GM19372 (cell line): ENCODE data around the gene AFMID.
"Not testable (repeated sequence)": the region's sequence is repeated elsewhere in the genome, so short reads cannot be mapped to it uniquely, and the experiment has no call there.

Source experiments
- ATAC-seq: cut with Tn5 transposase; IDR thresholded peaks from one replicate; pipeline ENCODE4 v1.9.1; 2021; ENCODE audit warnings: mild to moderate bottlenecking, low read depth, moderate library complexity; ENCODE audit not compliant: unreplicated experiment

AFMID gene, protein sequence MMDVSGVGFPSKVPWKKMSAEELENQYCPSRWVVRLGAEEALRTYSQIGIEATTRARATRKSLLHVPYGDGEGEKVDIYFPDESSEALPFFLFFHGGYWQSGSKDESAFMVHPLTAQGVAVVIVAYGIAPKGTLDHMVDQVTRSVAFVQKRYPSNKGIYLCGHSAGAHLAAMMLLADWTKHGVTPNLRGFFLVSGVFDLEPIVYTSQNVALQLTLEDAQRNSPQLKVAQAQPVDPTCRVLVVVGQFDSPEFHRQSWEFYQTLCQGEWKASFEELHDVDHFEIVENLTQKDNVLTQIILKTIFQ

DNA sequence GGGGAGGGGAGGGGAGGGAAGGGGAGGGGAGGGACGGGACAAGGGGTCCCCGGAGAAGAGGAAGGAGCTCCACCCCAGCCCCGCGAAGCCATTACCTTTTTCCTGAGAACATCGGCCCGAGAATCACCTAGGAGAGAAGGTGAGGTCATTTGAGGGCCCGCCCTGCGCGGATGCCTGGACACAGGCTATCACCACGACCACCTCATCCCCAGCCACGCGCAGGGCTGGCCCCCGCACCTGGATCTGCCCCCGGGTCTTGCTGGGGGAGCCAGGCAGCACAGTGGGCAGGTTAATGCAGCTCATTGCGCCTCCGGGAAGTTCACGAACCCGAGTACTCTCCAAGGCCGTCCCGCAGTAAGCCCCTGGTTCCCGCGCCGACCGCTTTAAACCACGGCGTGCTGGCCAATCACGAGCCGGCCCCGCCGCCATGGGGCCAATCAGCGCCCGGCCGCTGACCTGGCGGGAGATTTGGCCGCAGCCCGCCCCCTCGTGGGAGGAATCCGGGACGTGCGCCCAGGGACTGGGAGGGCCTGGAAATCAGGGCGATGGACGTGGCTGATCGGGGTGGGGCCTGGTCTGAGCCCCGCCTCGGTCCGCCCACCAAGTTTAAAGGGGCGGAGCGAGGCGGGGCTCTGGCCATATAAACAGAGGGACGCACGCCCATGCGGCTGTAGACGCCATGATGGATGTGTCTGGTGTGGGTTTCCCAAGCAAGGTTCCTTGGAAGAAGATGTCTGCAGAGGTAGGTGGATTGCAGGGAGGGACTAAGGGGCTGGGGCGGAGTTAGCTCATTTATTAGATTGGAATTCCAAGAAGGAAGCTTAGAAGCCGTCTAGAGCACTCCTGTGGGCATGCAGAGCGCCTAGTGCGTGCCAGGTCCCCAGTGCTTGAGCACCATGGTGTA lies at the start of gene AFMID, which contains the start of gene TK1:
Gene AFMID, plus strand, starts transcription at position 671 of the 904 bp plus-strand sequence. Its CDS starts 9 bp downstream, at position 680.
Gene TK1, minus strand, starts transcription at position 361 of the 904 bp plus-strand sequence. Its CDS starts 58 bp downstream, at position 303.
- peak; percentile 89 for ATAC-seq

DNA sequence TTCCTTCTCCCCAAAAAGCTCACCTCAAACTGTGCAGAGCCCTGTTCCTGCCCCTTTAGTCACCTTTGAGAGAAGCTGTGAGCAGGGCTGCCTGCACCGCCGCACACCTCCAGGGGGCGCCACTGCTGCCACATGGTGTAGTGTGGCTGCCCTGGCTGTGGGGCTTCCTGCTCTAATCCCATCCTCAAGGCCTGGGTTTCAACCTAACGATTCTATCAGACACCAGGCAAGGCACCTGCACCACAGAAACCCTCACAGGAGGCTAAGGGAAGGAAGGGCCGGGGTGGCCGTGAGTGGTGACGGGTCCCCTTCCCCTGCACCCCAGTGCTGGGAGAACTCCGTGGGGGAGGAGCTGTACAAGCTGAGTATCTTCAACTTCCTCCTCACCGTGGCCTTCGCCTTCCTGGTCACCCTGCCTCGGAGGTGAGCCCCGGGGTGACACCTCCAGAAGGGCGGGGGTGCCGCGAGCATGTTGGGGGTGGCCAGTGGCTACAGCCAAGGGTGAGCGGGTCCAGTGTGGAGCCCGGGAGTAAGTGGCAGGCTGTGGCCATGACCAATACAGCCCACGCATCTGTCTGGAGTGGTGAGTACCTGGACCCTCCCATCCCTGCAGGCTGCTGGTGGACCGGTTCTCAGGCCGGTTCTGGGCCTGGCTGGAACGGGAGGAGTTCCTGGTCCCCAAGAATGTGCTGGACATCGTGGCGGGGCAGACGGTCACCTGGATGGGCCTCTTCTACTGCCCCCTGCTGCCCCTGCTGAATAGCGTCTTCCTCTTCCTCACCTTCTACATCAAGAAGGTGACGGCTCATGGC lies 49.6 kb upstream of the AFMID start:
- no peak for ATAC-seq

DNA sequence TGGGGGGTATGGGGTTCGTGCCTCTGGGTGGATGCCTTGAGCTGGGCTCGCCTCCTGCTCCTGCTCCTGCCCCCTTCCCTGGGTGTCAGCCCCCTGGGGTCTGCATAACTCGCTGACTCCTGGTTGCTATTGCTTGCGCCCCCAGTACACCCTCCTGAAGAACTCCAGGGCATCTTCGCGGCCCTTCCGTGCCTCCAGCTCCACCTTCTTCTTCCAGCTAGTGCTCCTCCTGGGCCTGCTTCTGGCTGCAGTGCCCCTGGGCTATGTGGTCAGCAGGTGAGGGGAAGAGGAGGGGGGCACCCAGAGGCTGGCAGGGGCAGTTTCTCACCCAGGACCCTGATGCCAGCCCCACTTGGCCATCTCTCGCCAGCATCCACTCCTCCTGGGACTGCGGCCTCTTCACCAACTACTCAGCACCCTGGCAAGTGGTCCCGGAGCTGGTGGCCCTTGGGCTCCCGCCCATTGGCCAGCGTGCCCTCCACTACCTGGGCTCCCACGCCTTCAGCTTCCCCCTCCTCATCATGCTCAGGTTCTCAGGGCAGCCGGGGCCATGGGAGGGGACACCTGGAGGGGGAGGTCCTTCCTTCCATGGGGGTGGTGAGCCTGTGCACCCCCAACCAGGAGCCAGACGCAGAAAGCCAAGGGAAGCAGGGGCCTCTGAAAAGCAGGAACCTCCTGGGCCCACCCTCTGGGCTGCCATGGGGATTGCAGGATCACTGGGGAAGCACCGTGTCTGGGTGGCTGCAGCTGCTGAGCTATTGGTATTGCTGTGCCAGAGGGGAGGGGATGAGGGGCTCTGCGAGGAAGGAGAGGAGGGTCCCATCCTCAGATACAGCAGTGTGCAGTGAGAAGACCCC lies 48.7 kb upstream of the AFMID start:
- no peak for ATAC-seq

DNA sequence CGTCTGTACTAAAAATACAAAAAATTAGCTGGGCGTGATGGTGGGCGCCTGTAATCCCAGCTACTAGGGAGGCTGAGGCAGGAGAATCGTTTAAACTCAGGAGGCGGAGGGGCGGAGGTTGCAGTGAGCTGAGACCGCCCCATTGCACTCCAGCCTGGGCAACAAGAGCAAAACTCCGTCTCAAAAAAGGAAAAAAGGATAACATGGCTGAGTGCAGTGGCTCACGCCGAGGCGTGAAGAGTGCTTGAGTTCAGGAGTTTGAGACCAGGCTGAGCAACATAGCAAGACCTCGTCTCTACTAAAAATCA lies 47.3 kb upstream of the AFMID start:
- ATAC-seq = not testable (repeated sequence)

DNA sequence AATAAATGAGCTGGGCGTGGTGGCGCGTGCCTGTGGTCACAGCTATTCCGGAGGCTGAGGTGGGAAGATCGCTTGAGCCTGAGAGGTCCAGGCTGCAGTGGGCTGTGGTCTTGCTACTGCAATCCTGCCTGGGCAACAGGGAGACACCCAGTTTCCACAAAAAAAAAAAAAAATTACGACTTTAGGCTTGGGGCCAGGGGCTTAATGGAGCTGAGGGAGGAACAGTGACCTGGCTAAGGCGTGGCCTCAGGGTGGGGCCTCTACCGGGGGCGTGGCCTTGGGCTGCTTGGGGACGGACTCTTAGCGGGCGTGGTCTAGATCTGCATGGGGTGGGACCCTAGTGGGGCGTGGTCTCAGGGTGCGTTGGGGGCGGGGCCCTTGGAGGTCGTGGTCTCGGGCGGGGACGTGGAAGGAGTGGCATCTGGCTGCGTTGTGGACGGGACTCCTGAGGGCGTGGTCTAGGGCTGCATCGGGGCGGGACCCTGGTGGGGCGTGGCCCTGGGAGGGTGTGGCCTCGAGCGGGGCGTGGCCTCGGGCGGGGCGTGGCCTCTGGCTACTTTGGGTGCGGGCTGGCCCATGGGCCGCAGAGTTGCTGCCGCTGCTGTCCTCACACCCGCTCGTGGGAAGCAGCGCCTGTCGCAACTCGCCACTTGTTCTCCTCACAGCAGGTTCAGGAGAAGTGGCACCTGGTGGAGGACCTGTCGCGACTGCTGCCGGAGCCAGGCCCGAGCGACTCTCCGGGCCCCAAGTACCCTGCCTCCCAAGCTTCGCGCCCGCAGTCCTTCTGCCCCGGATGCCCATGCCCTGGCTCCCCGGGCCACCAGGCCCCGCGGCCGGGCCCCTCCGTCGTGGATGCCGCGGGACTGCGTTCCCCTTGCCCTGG lies 46.8 kb upstream of the AFMID start:
- peak; percentile 77 for ATAC-seq

DNA sequence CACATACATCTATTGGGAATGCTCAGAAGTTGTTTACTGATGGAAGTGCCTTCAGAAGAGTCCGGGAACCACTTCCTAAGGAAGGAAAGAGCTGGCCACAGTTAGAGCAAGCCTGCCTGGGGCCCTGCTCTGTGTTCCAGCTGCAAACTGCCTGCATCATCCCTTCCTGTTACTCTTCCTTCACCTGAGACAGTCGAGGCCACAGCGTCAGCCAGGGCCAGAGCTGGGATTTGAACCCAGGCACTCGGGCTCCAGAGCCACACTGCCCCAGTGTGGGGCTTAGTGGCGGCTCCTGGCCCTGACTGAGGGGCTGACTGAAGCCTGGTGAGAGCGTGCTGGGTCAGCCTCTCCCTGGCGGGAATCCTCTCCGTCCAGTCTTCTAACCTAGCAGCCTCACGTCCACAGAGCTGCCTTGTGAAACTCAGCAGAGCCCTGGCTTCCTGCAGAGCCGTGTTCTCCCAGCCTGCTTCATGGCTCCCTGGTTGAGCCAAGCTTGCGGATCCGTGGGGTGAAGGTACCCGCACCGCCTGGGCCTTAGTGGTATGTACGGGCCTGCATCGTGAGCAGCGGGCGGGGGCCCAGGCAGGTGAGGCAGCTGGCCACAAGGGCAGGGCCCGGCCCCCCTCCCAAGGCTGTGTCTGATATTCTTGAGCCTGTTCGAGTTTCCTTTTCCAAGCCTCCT lies 45.6 kb upstream of the AFMID start:
- no peak for ATAC-seq

DNA sequence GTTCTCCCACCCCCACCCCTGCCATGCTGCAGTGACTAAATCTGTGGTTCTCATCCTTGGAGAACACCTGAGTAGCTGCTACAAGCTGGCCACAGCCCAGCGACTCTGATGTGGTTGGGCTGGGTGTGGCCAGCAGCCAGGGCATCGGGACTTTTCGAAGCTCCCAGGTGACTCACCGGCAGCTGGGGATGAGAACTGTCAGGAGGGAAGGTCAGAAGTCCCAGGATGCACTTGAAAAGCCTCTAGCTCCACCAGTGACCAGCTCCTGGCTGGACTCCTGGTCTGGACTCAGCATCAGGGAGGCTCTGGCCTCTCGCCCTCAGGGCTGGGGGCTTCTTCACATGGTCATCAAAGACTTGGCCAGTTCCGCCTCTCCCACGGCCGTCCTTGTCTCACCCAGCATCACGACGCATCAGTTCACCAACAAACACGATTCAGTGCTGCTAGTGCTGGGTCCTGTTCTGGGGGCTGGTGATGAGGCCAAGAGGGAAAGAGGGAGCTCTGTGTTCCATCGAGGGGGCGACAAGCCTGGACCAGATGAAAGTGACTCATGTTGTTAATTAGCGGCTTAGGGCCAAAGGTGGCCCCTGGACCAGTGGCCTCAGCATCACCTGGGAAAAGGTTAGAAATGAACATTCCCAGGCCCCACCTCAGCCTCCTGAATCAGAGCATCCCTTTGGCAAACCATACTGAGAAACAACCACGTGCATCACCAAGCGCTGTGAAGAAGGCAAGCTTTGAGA lies 44.9 kb upstream of the AFMID start:
- ATAC-seq = no peak

DNA sequence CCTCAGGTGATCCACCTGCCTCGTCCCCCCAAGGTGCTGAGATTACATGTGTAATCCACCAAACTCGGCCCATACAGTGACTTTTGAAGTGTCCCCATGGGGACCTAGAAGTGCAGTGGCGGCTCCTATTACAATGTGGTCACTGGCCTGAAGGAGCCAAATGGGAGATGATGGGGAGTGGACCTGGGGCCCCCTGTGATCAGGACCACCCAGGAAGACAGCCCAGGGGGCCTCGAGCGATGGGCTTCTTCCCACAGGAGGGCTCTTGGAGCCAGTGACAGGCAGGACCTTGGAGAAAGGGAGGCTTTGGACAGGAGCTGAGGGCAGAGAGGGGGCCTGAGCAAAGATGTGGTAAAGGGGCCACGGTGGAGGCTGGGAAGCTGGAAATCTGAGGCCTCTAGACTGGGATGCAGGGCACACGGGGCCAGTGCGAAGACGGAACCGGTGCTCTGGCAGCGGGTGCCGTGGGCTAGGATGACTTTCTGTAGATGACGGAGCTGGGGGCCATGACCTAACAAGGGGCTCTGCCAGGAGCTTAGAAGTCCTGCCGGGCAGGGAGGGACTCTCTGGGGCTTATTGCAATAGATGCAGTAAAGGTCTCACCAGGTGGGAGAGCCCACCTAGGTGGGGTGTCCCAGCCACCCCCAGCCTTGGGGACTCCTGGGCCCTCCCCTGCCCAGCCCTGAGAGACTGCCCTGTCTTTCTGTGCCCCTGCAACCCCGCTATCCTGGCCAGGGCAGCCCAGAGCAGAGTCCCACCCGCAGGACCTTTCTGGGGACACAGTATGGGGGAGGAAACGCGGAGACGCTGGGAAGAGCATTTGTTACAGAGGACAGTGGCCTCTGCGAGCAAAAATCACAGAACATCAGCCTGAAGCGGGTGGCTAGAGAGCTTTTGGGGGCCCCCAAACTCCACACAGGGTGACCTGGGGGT lies 43.7 kb upstream of the AFMID start:
- ATAC-seq = no peak

DNA sequence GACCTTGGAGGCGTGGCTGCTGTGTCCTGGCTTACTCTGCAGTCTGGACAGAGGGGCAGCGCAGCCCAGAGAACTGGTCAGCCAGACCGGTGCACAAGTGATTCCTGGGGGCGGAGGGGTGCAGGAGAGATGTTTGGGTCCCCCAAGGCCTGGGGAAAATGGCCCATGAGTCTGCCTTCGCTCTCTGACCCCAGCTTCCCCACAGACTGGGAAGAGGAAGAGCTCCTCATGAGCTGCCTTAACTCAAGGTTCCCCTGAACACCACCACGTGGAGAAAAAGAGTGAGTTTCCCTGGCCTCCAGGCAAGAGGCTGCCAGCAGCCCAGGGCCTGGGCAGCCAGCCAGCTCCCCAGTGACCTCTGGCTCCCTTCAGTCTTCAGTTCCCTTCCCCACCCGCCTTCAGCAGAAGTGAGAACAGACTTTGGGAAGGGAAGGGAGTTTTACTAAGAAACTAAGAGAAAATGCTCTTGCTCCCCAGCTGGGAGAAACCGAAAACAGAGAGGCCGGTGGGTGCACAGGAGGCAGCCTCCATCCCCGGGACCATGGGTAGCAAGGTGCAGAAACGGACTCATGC lies 42.9 kb upstream of the AFMID start:
- no peak for ATAC-seq

DNA sequence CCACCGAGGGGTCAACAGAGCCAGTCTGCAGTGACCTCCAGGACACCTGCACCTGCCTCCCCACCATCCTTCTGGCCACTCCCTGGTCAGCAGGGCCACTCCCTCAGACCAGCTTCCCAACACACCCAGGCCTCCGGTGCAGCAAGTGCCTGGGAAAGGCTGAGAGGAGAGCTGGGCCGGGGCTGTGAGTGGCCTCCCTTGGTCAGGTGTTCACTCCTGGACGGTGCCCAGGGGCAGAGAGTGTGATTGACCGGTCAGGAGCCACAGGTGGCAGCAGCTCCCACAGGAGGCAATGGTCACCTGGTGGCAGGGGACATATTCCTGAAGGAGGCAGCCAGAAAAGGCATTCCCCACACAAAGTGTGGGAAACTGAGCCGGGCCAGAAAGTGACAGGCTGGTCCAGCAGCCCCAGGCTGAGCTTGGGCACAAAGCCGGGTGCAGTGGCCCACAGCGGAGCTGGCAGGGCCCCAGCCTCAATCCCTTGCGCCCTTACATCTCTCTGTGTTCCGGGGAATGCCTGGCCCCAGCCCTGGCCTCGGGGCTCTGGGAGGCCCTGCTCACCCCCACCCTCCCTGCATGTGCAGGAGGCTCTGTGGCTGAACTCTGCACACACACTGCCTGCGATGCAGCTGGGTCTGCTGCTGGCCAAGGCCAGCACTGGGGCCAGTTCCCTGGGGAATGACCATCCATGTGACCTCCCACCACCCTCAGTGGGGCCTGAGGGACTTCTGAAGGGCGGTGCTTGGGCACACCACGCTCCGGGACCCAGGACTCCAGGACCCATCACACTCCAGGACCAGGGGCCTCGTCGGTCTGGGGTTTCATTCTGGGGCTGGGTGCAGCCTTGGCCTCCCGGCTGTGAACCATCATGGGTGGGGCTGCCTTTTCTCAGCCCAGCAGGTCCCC lies 42.2 kb upstream of the AFMID start:
- ATAC-seq = no peak

DNA sequence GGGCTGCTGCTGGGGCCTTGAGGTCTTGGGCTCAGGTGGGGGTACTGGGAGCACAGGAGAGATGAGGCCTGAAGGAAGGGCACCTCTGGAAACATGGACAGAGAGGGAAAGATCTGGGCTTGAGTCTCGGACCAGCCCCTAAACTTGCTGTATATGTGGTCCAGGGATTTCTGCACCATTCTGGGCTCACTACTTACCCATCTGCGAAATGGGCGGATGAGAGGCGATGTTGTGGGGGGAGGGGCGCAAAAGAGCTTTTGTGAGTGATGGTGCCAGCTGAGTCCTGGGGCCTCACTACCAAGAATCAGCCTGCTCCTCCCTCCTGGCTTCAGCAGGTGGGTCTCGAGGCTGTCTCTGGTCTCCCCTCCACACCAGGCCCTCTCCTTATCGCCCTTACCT lies 40.7 kb upstream of the AFMID start:
- ATAC-seq = no peak

DNA sequence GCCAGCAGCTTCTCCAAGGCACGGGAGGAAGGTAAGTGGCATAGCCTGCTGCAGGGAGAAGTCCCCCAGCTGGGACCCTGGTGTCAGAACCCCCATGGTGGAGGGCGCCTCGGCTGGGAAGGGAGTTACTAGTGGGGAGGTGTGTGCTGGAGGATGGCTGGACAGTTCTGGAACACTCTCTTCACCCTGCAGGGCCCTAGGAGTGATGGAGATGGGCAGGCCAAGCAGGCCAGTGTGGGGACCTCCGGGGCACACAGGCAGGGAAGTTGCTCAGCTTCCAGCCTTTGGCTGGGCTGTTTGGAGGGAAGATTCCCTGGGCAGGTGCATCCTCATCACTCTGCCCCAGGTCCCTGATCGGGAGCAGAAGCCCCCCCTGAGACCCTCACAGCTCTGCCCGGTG lies 40.3 kb upstream of the AFMID start:
- ATAC-seq = no peak

DNA sequence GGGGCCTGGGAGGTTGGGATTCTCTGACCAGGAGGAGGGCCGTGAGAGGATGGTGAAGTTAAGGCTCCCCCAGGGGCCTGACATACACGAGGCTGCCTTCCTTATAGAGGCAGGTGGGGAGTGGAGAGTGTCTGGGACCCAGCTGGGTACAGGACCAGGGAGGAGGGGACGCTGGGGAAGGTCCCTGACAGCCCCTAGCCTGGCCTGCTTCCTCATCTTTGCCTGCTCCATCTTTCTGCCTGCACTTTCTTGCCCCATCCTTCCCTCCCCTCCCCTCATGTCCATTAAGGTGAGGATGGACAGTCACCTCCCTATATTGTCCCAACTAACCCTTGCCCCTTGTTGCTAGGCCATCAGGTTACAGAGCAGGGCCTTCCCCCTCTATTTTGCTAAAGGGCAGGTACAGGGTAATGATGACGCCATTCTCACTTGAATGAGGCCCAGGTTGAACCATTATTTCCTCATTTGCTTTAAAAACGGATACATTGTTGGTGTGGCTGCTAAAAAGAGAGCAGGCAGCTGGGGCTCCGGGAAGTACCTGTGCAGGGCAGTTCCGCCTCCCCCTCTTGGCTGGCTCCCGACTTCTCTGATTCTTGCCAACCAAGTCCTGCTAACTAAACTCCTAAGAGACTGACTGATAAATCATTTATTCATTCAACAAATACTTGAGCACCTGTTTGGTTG lies 39.7 kb upstream of the AFMID start:
- ATAC-seq = no peak

DNA sequence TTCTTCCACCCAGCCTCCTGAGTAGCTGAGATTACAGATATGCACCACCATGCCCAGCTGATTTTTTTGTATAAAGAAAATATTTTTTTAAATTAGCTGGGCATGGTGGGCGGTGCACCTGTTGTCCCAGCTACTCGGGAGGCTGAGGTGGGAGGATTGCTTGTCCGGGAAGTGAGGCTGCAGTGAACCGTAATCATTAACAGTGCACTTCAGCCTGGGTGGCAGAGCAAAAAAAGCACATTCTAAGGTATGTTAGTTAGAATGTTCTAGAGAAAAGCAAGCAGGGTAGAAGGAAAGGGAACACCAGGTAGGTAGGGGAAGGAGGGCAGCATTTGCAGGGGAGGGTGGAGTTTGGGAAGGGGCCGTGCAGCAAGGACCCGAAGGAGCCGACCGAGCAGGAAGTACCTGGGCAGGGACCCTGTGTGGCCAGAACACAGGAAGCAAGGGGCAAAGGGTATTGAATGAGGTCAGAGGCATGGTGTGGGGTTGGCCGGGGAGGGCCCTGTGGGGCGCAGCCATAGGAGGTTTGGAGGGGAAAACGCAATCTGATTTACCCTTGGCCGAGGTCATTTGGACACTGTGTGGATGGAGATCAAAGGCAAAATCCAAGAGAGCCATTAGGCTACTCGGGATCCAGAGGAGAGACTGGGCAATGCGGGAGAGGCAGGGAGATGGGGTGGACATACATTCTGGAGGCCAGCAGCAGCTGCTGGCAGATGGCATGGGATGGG lies 38.7 kb upstream of the AFMID start:
- ATAC-seq = no peak
